CD1c-positive myeloid dendritic cell (primary cell): ENCODE results near the gene MBLAC2.
A peak's percentile ranks its signal among the peaks of the same experiment; 100 is the strongest.

ENCODE experiments used
- DNase-seq: peaks from one replicate; pipeline ENCODE4 v3.0.0-alpha.2; 2016; ENCODE audit errors: extremely low spot score

The MBLAC2 gene

DNA sequence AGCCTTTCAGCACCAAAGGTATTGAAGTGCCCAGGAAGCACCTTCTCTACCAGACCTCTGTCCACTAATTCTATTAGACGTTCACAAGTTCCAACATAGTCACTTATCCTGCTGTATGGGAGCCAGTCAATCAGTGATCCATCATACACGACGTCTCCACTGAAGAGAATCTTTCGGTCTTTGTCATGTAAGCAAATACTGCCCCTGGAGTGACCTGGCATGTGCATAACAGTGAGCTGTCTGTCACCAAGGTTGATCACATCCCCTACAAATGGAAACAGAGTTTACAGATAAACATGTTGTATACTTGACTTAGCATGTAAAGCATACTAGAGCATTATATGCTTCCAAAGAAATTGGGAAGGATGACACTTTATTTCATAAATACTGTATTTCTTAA lies 13.3 kb downstream of the MBLAC2 start:
- DNase-seq = no peak

DNA sequence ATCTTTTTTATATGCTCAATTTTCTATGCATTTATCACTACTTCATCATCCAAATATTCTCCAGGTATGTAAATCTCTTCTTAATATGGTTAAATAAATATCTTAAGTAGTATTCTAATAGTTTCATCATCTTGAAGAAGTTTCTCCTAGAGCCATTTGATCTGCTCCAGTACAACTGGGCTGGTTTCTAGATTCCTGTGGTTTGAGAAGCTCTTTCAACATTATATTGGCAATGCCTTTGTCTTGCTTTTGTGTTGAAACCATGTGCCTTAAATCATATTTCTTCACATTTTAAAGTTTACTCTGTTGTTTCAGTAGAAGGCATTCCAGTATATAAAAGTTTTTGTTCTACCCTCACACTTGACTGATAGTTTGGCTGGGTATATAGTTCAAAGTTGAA lies 27.6 kb downstream of the MBLAC2 start:
- DNase-seq = no peak

DNA sequence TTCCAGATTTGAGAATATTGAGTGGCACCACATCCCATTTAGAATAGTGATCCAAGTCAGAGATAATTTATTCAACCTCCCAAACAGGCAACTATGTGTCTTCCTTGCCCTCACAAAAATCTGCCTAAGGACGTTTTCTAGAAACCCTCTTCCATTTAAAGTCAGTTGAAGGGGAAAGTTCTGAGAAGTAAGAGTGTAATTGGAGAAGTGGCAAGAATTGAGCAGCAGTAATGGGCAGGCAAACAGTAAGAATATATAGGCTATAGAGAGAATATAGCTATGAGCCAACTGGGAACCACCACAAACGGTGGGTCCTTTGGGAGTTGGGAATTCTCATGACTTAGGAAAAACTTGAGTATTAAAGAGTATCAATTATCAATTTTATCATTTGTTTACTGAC lies 33.9 kb downstream of the MBLAC2 start:
- no peak for DNase-seq

DNA sequence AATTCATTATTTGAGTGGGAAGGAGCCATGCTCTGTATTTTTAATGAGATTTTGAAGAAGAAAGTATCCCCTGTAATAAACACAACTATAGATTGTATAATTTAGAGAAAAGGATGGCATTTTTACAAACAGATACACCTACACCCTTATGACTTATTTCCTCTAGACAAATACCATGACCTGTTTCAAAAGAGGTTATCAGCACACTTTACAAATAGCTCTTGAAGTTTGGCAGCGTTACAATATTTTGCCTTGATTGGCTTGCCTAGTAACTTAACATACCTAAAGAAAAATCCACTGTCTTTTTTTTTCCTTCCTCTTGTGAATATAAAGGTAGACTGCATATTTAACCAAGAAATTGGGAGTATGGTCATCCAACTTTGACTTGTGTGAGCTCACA lies 36.5 kb downstream of the MBLAC2 start:
- DNase-seq = no peak

- DNase-seq = no peak
Observed at GRCh38 chr5:90437663-90438062, 36.9 kb downstream of the MBLAC2 start.

DNA sequence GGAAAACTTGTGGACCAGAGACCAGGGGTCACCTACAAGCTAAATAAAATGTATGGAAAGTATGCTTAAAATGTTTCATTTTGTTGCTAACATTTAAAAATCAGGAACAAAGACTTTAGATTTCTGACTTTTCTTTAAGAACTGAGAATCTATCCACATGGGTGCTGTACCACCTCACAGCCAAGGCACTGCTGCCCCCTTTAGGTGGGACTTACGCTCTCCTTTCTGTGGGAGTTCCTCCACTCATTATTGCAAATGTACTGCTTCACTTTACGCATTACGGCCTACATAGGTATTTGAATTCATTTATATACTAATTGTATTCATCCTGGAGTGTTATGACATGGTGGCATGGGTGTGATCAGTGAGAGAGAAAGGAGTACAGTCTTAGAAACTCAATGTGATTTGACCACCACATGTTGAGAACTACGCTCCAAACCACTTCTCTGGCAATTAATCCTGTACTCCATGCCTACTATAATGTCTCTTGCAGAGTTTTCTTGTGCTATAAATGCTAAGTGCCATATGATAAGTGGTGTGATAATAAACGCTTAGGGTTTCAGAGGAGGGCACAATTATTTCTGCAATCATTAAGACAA lies 40.4 kb downstream of the MBLAC2 start:
- peak; percentile 24 for DNase-seq

- no peak for DNase-seq
Observed at GRCh38 chr5:90424245-90424644, 50.3 kb downstream of the MBLAC2 start.

DNA sequence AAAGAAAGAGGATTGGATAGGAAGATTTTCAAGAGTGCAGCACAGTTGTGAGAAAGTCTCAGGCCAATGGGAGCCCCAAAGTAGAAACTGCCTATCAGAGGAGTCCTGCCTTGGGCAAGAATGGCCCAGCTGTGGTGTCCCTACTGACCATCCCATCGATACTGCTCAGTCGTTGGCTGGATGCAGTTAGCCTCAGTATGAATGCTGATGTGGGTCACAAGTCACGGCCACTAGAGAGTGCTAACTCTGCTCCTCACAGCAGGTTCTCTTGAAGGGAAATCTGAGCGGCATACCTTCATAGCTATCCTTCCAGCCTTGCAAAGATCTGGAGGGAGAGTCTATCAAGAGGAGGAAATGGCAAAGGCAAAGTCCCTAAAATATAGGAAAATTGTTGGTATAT lies 53.4 kb downstream of the MBLAC2 start:
- DNase-seq = no peak

DNA sequence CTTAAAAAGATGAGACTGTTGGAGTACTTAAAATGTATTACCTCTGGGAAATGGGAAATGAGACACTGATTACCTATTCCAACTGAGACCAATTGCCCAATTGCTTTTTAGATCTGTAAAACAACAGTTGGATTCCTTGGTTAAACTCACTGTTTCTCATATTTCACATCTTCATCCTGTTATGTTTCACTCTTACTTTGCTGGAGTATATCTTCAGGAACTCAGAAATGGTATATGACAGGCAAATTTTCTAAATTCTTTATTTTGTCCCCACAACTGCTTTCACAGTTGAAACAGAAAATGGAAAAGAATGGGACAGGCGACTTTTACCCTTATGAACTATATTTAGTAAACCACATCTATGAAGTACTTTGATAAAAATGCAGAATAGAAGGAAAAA lies 56.4 kb downstream of the MBLAC2 start:
- DNase-seq = no peak

- DNase-seq = no peak
Observed at GRCh38 chr5:90410178-90410762, 64.3 kb downstream of the MBLAC2 start.

DNA sequence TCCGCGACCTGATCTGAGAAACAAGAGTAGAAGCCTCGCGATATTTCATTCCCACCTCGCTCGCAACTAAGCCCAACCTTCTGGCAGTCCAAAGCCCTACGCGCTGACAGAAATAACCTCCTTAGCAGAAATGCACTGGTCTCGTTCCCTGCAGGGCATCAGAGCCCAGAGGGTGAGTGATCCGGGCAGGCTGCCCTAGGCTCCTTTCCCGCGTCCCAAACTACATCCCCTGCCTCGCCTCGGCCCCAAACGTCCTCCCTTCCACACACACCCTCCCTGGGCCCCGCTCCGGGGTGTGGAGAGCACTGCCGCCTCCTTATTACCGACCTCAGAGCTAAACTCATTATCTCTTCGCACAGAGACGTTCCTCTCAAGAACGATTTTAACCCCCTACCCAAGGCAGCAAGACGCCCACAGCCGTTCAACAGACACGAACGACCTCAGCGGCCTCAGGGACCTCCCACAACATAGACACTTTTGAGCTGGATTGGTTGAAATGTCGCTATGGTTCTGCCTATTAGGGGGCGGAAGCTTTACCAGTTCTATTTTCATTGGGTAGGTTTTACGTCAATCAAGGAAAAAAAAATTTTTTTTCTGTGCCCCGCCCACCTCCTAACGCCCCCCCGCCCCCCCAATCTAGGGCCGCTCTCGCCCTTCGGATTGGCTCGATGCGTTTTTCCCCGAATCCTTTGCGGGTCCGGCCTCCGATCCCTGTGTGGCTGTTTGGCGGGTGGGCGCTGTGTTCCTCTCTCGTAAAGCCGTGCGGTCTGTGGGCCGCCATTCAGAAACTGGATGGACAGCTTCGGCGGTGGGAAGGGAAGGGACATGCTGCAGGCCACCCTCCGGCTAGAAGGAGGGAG lies 65.0 kb downstream of the MBLAC2 start, which contains the start of gene CETN3:
Gene CETN3 (minus strand): TSS at position 439 of the 860 bp plus-strand sequence. CDS start 95 bp downstream, at position 344.
- DNase-seq = peak; percentile 98

DNA sequence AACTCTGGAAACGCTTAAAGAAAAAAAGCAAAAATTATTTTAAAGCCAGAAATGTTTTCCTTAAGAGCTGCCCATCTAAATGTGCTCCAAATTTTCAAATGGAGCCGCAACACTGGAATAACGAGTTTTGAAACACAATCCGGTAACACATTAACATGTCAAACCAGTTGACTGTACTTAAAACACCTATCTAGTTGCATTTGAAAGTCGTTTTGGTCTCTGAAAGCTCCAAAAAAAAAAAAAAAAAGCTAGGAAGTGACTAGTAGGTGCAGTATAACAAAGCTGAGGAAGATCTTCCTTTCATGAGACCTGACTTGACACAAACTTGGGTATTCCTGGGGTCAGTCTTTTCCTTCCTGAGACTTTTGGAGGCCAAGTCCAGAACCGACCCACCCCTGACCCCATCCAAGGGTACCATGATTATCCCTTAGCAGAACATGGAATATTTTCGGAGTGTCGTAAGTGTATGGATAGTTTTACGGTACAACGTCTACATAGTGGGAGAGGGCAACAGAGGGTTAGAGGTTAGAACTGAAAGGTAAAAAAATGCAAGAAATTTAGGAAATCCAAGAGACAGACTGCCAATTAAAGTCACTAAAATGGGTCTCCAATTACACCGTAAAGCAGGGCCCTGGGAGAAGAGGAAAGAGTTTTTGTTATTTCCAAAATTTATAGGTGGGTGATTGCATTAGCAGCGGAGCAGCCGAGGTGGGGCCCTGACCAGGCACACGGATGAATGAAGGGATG lies 65.8 kb downstream of the MBLAC2 start:
- no peak for DNase-seq
